SK-N-MC (cell line): Measurements from ENCODE around the gene HERC4.

ENCODE experiments used
- EZH2 ChIP-seq: fragments of 200-600 bp; sonication (generic); IDR thresholded peaks from one replicate; pipeline ENCODE4 v1.6.1; 2017; ENCODE audit warnings: antibody characterized with exemption
- FOXP2 ChIP-seq: optimal IDR thresholded peaks from 2 replicates; pipeline ENCODE3; 2011; ENCODE audit warnings: mild to moderate bottlenecking, moderate library complexity; ENCODE audit not compliant: insufficient read depth; ENCODE audit errors: extremely low read length, control extremely low read depth
- POLR2AphosphoS5 ChIP-seq: IDR thresholded peaks from 2 replicates; pipeline ENCODE4 v1.6.1; 2012; ENCODE audit warnings: mild to moderate bottlenecking, low read depth, low read length, borderline replicate concordance

GRCh38 chr10:68096913-68097516 is 21.9 kb upstream of the HERC4 start:
- TF ChIP-seq EZH2 (no peak), POLR2AphosphoS5 (no peak), FOXP2 (no peak)
